GM12873 (cell line): Measurements from ENCODE around the gene ANAPC2.

Source experiments
- CTCF ChIP-seq: IDR thresholded peaks from 2 replicates; pipeline ENCODE4 v1.5.1; 2012; ENCODE audit warnings: low read depth, mild to moderate bottlenecking, moderate library complexity, low read length, control low read depth; ENCODE audit not compliant: insufficient read depth; ENCODE audit errors: missing control alignments

Gene ANAPC2

GRCh38 chr9:137191245-137191644, 2.9 kb upstream of the ANAPC2 start:
- TF ChIP-seq CTCF = no peak

DNA sequence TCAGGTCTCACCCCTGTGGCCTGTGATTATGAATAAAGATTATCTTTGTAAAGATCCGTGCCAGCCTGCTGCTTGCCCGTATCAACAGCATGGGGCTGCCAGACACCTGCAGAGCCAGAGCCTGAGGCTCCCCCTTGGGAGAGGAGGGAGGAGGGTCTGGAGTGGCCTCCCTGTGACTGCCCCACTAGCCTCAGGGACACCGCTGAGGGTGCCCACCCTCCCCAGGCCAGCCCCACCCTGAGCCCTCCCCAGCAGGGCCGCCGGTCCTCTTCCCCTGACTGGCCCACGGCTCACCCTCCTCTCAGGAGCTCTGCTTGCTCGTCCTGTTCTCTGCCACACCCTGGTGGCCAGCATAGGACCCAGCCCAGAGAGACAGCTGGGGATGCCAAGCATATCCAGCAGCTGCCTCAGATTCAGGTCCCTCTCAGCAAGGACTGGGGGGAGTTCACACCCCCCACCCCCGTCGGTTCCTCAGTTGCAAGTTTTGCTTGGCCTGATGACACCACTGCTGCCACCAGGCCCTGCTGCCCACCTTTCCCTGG, 2.0 kb upstream of the ANAPC2 start:
- peak; percentile 16 for TF ChIP-seq CTCF

- no peak for TF ChIP-seq CTCF
Measured at GRCh38 chr9:137189297-137190295, 1.2 kb upstream of the ANAPC2 start.

GRCh38 chr9:137188086-137188489, 272 bp downstream of the ANAPC2 start:
- no peak for TF ChIP-seq CTCF

DNA sequence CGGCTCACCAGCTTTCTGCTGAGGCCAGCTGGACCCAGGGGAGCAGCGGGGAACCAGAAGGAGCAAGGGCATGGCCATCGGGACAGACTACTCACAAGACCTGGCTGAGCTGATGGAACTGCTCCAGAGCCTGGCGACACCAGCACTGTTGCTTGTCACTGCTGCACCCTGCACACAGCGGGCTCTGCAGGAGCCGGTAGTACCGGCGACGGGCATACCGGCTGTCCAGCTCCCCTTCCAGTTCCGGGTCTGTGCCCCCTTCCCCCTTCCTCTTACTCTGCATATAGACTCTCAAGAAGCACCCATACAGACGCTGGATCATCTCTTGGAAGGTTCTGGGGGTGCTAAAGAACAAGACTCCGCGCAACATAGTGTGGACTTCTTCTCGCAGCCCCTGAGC, 974 bp downstream of the ANAPC2 start:
- TF ChIP-seq CTCF = no peak

DNA sequence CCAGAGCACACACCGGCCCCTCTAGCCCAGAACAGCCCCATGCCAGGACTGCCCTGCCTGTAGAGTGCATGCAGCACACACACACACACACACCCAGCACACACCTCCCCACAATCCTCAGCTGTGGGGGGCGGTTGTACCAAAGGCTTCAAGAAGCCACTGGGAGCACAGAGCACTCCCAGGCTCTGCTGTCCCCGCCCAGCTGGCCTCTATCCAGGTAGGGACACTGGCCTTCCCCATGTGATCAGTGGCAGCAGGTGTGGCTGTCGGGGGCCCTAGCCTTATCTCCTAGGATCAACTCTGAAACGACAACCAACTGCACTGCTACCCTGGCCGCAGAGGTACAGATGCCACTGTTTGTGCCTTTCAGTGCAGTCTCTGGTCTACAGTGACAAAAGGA, 2.0 kb downstream of the ANAPC2 start:
- no peak for TF ChIP-seq CTCF

DNA sequence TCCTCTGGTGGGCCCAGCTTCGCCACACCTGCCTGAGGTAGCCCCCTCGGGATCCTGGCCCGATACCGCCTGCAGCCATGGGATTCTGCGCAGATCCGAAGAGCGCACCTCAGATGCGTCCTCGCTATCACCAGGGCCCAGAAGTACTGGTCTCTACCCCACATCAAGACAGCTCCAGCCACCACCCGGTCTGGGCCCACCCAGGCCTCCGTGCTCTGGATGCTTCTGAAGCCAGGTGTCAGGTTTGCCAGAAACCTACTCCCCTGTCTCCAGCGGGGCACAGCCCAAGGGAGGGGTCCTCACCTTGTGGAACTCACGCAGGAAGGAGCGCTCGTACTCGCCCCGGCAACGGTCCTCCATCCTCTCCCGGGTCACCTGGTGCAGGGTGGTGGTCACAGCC, 2.4 kb downstream of the ANAPC2 start:
- TF ChIP-seq CTCF = no peak
